NT2/D1 (cell line): ENCODE results near the gene MAT1A.

Experiments
- DNase-seq: peaks from one replicate; pipeline ENCODE4 v3.0.0-alpha.2; 2011; ENCODE audit warnings: low read depth, low spot score
- H3K27me3 ChIP-seq: 2 replicates; pipeline ENCODE4 v1.6.0; 2011; ENCODE audit warnings: mild to moderate bottlenecking; ENCODE audit not compliant: insufficient read length, insufficient read depth
- H3K36me3 ChIP-seq: 2 replicates; pipeline ENCODE4 v1.6.1; 2011; ENCODE audit warnings: mild to moderate bottlenecking, low read length, mixed read lengths; ENCODE audit not compliant: insufficient read depth, insufficient read length
- H3K4me1 ChIP-seq: 2 replicates; pipeline ENCODE4 v1.5.1; 2011; ENCODE audit not compliant: insufficient read depth, insufficient read length
- H3K4me3 ChIP-seq: 2 replicates; pipeline ENCODE4 v1.5.1; 2011; ENCODE audit warnings: low read depth; ENCODE audit not compliant: insufficient read length
- H3K9ac ChIP-seq: 2 replicates; pipeline ENCODE4 v1.6.0; 2011; ENCODE audit warnings: low read depth; ENCODE audit not compliant: insufficient read length
- H3K9me3 ChIP-seq: 2 replicates; pipeline ENCODE4 v1.5.1; 2011; ENCODE audit warnings: mild to moderate bottlenecking, low read length; ENCODE audit not compliant: insufficient read depth
- SUZ12 ChIP-seq: IDR thresholded peaks from 2 replicates; pipeline ENCODE4 v1.6.1; 2011; ENCODE audit not compliant: insufficient read length, insufficient read depth; ENCODE audit errors: extremely low read depth
- YY1 ChIP-seq: IDR thresholded peaks from 2 replicates; pipeline ENCODE4 v1.6.1; 2011; ENCODE audit not compliant: insufficient read length, insufficient read depth
- ZNF274 ChIP-seq: IDR thresholded peaks from 2 replicates; pipeline ENCODE4 v1.6.1; 2011; ENCODE audit warnings: mild to moderate bottlenecking, low read depth, low read length

MAT1A gene

DNA sequence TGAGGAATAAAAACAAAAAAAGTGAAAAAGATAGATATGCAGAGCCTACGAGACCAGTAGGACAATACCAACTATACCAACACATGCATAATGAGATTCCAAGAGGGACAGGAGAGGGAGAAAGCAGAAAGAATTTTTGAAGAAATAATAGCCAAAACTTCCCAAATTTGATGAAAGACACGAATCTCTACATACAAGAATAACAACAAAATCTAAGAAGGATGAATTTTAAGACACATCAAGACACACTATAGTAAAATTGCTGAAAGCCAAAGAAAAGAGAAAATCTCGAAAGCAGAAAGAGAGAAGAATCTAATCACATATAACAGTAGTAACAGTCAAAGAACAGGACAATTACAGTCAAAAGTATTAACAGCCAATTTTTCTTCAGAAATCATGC lies 7.5 kb upstream of the MAT1A start:
- TF ChIP-seq YY1 (no peak), ZNF274 (no peak), SUZ12 (no peak)
- Histone ChIP-seq H3K9ac (no peak overlapping the region), H3K9me3 (peaks cover 4% of the 10 kb centered on the region), H3K4me1 (no peaks in the 10 kb centered on the region), H3K27me3 (no peaks in the 10 kb centered on the region), H3K4me3 (no peak overlapping the region), H3K36me3 (no peaks in the 10 kb centered on the region)
- no peak for DNase-seq

DNA sequence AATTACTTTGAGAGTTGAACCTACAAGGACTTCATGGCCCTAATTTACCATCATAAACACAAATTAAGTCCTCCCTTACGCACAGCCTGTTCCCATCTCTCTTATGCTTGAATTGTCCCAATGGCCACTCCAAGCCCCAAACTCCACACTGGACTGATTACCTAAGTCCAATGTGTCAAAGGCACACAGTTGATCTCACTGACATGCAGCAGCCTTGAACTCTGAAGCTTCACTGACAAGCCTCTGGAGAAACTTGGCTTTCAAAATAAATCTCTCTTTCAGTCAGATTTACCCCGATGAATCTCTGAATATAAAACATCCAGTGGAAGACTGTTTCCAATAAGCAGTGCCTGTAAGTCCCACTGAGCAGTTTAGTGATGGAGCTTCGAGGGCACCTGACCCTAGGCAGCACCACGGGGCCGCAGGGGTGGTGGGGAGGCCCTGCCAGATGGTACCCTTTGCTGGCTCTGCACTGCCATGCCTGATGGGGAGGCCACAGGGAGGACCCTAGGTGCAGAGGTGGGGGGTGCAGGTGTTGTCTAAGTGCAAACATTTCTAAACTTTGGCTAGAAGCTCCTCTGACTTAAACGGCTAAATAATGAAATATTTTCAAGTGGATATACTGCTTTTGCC lies 3.3 kb upstream of the MAT1A start:
- DNase-seq = no peak
- H3K9me3 ChIP-seq = no peaks in the 10 kb centered on the region
- no peak overlapping the region for H3K9ac ChIP-seq
- H3K36me3 ChIP-seq = no peaks in the 10 kb centered on the region
- no peaks in the 10 kb centered on the region for H3K4me1 ChIP-seq
- no peak for TF ChIP-seq SUZ12
- TF ChIP-seq ZNF274 = no peak
- TF ChIP-seq YY1 = no peak
- H3K27me3 ChIP-seq = no peaks in the 10 kb centered on the region
- no peak overlapping the region for H3K4me3 ChIP-seq

DNA sequence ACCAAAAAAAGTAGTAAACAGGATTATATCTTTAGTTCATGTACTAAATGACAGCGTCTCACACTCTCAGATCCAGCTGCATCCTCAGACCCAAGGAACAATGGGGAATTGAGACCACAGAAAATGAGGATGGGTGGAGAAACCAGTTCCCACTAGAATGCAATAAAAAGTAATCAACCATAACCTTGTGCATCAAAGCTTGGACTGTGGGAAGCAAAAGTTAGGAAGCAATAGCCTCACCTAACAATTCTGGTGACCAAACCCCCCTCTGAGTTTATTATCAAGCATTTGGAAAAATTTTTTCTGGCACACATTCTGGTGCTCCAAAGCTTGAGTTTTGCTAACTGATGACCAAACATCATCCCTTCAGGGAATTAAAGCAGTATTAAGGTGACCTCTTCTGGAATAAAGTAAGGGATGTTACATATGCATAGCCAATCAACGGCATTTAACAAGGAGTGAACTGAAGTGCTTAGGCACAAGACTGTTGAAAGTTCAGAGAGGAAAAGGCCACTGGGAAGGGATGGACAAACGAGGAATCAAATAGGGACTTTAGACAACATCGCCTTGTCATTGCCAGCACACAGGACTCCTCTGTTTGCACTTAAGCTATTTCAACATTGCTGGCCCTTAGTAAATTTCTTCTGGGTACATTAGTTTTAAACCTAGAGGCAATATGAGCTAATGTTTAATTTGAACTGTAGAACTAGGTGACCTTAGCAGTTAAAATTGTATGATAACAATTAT lies 1.2 kb upstream of the MAT1A start:
- Histone ChIP-seq H3K36me3 (no peaks in the 10 kb centered on the region), H3K9me3 (no peaks in the 10 kb centered on the region), H3K9ac (no peak overlapping the region), H3K4me3 (no peak overlapping the region), H3K27me3 (no peaks in the 10 kb centered on the region), H3K4me1 (no peaks in the 10 kb centered on the region)
- TF ChIP-seq SUZ12 (no peak), ZNF274 (no peak), YY1 (no peak)
- DNase-seq = no peak

DNA sequence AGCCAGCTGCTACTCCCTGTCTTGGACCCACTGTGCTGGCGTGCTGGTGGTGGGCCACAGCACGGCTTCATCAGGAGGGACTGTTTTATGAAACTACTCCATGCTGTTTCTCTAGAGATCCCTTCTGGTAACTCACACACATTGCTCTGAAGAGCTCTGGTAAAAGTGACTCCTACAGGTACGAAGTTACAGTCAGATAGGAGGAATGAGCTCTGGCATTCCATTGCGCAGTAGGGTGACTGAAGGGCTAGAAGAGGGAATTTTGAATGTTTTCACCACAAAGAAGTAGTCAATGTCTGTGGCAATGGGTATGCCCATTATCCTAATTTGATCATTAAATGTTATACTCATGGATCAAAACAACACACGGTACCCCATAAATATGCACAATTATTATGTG lies 609 bp downstream of the MAT1A start:
- no peak for DNase-seq
- no peaks in the 10 kb centered on the region for H3K27me3 ChIP-seq
- no peaks in the 10 kb centered on the region for H3K36me3 ChIP-seq
- no peak overlapping the region for H3K9ac ChIP-seq
- no peak overlapping the region for H3K4me3 ChIP-seq
- H3K4me1 ChIP-seq = peaks cover under 1% of the 10 kb centered on the region
- TF ChIP-seq YY1 (no peak), SUZ12 (no peak)
- H3K9me3 ChIP-seq = no peaks in the 10 kb centered on the region

DNA sequence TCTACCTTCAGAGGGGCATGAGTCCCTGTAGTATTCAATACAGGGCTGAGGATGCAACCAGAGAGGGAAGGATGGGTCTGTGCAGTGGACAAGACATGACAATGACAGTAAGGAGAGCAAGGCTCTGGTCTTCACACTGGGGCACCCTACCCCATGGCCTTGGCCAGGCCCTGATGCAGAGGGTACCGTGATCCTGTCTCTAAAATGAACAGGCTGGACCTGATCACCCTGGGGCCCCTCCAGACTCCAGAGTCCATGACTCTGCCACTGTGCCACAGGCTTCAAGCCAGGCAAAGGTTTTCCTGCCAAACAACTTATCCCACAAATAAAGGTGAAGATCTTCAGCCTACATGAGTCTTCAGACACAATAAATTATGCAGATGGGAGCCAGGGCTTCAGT lies 4.9 kb downstream of the MAT1A start:
- Histone ChIP-seq H3K27me3 (no peaks in the 10 kb centered on the region), H3K36me3 (no peaks in the 10 kb centered on the region), H3K9me3 (no peaks in the 10 kb centered on the region), H3K9ac (no peak overlapping the region), H3K4me3 (no peak overlapping the region), H3K4me1 (peaks cover 3% of the 10 kb centered on the region)
- TF ChIP-seq YY1 = no peak
- no peak for TF ChIP-seq ZNF274
- no peak for TF ChIP-seq SUZ12
- no peak for DNase-seq

DNA sequence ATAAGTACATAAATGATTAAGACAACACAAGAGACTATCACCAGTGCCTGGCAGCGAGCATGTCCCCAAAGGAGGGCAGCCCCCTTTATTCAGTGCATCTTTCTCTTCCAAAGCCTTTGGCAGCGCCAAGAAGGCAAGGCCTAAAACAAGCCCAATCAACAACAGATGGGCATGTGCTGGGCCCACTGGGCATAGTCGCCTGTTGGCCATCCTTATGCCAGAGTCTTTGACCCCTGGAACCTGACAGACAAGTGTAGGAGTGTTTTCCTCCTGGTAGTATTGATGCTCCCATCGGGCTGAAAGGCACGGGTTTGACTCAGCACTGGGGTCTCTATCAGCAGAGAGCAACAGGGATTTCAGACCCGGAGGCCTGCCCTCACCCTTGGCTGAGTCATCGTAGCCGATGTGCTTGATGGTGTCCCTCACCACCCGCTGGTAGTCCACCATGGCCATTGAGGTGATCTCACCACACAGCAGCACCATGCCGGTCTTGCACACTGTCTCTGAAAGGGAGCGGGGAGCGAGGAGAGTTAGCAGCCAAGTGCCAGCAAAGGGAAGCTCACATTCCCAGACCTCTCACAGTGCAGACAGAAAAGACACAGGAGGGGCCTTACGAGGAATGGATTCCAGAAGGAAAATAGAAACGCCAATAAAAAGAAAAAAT lies 5.8 kb downstream of the MAT1A start:
- no peak overlapping the region for H3K4me3 ChIP-seq
- no peaks in the 10 kb centered on the region for H3K27me3 ChIP-seq
- peaks cover 3% of the 10 kb centered on the region for H3K4me1 ChIP-seq
- DNase-seq = no peak
- TF ChIP-seq ZNF274 (no peak), SUZ12 (no peak), YY1 (no peak)
- H3K9me3 ChIP-seq = no peaks in the 10 kb centered on the region
- no peaks in the 10 kb centered on the region for H3K36me3 ChIP-seq
- H3K9ac ChIP-seq = no peak overlapping the region

DNA sequence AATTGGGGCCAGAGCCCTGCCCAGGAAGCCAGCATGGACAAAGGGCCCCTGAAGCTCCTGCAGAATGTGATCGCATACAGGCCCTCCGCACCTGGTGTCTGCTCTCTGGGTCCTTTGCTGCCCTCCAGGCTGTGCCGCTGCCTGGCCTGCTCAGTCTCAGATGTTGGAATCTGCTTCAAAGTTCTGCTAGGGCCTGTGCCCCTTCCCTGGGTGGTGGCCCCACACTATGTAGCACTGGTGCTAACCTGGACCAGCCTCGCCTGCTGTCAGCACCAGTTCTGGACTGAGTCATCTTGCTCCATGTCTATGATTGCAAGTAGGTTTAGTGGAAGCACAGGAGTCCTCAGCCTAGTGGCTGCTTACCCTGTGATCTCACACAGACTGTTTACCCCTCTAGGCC lies 6.3 kb downstream of the MAT1A start:
- no peaks in the 10 kb centered on the region for H3K9me3 ChIP-seq
- no peaks in the 10 kb centered on the region for H3K36me3 ChIP-seq
- TF ChIP-seq ZNF274 (no peak), YY1 (no peak), SUZ12 (no peak)
- H3K9ac ChIP-seq = no peak overlapping the region
- no peak for DNase-seq
- H3K4me3 ChIP-seq = no peak overlapping the region
- peaks cover 3% of the 10 kb centered on the region for H3K4me1 ChIP-seq
- no peaks in the 10 kb centered on the region for H3K27me3 ChIP-seq
